Fibroblast of the aortic adventitia (primary cell): Measurements from ENCODE around the gene ITGB7. TPM values are rescaled to one million over a fixed set of nuclear protein-coding genes. Genes with fewer than 3 reads are reported as not detected.
"Not testable (repeated sequence)": the region's sequence is repeated elsewhere in the genome, so short reads cannot be mapped to it uniquely, and the experiment has no call there.

ENCODE experiments used
- DNase-seq: peaks from one replicate; pipeline ENCODE4 v3.0.0-alpha.2; 2010; ENCODE audit warnings: low read depth
- H3K4me3 ChIP-seq: 2 replicates; pipeline ENCODE4 v1.5.1; 2011; ENCODE audit warnings: low read depth, mild to moderate bottlenecking, control low read depth, low read length, moderate library complexity
- CTCF ChIP-seq: IDR thresholded peaks from 2 replicates; pipeline ENCODE4 v1.5.1; 2011; ENCODE audit warnings: mild to moderate bottlenecking, low read length, control low read depth, inconsistent platforms; ENCODE audit not compliant: insufficient read depth
- total RNA-seq: library from RNA; depleted of rRNA; stranded (reverse); fragments of >200 nt; gene quantifications from 2 replicates; pipeline ENCODE4 v1.2.3, GENCODE V29; 2012; ENCODE audit warnings: low replicate concordance

ITGB7 gene
- total RNA-seq, 1 donor = 0.54 TPM

- no peak for TF ChIP-seq CTCF
- H3K4me3 ChIP-seq = peak overlapping the region; percentile 81
- no peak for DNase-seq
Measured at GRCh38 chr12:53179687-53180219, 27.3 kb downstream of the ITGB7 start.

- DNase-seq = not testable (repeated sequence)
Measured at GRCh38 chr12:53178803-53179202, 28.2 kb downstream of the ITGB7 start.

DNA sequence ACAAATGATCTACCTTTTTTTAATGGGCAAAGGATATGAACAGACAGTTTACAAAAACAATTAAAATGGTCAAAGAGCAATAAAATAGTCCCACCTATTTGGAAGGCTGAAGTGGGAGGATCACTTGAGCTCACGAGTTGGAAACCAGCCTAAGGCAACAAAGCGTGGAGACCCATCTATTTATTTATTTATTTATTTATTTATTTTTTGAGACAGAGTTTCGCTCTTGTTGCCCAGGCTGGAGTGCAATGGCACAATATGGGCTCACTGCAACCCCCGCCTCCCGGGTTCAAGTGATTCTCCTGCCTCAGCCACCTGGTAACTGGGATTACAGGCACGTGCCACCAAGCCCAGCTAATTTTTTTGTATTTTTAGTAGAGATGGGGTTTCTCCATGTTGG lies 29.6 kb downstream of the ITGB7 start:
- not testable (repeated sequence) for DNase-seq, H3K4me3 ChIP-seq

More at GRCh38 chr12:53178803-53179202, 28.2 kb downstream of the ITGB7 start:
- not testable (repeated sequence) for H3K4me3 ChIP-seq

- no peak for TF ChIP-seq CTCF
- H3K4me3 ChIP-seq = no peak overlapping the region
- no peak for DNase-seq
Measured at GRCh38 chr12:53176750-53177149, 30.3 kb downstream of the ITGB7 start.

DNA sequence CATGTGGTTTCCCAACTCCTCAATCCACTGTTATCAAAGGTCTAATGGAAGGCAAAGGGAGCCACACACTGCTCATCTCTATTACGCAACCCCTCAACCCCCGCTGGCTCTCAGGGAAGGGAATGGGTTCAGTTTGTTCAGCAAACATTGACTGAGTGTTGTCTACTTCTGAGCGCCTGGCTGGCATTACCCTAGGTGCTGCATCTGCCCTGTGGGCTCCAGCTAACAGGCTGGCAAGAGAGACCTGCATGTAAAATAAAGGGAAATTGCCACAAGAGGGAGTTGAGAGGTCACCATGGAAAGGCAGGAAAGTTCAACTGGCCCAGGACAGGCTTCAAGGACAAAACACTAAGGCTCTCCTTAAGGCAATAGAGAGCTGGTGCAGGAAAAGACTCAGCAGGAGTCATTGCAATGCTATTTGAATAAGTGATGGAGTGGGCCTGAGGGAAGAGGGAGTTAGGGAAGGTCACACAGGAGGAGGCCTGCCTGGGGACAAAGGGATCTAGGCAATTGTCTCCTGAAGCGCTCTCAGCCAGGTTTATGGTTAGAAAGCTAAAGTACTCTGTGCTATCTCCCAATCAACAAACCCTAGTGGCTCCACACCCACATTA lies 32.1 kb downstream of the ITGB7 start:
- no peak overlapping the region for H3K4me3 ChIP-seq
- DNase-seq = peak; percentile 44
- peak; percentile 23 for TF ChIP-seq CTCF

DNA sequence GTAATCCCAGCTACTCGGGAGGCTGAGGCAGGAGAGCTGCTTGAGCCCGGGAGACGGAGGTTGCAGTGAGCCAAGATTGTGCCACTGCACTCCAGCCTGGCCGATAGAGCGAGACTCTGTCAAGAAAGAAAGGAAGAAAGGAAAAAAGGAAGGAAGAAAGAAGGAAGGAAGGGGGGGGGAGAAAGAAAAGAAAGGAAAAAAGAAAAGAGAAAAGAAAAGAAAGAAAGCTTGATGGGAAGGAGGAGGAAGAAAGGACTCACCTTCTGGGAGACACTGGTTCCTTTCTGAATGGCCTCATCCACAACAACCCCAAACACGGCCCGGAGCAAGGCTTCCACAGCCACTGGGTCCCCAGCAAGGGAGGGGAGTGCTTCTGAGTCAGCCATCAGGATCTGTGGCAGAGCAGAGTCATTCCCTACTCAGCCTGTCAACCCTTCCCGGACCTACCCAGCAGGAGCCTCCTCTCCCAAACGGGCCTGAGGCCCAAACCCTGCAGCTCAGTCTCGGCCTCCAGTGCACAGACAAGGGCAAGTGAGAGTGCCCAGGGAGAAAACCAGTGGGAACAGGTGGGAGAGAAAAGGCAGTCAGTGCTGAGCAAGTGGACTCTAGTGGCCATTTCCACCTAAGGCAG lies 33.9 kb downstream of the ITGB7 start:
- no peak for DNase-seq

GRCh38 chr12:53172352-53172751 lies 34.7 kb downstream of the ITGB7 start:
- no peak for TF ChIP-seq CTCF
- no peak overlapping the region for H3K4me3 ChIP-seq
- peak; percentile 68 for DNase-seq

More for the DNA sequence above, 33.9 kb downstream of the ITGB7 start:
- no peak overlapping the region for H3K4me3 ChIP-seq
- no peak for TF ChIP-seq CTCF
